ENCODE measurements around the gene ST3GAL3. TPM values are rescaled to one million over a fixed set of nuclear protein-coding genes. Genes with fewer than 3 reads are reported as not detected.

Gene ST3GAL3
- polyA plus RNA-seq, 1 donor (not counting 4 experiments of a cell fraction or from before 2014, with no cell fraction given): 10.0 TPM

DNA sequence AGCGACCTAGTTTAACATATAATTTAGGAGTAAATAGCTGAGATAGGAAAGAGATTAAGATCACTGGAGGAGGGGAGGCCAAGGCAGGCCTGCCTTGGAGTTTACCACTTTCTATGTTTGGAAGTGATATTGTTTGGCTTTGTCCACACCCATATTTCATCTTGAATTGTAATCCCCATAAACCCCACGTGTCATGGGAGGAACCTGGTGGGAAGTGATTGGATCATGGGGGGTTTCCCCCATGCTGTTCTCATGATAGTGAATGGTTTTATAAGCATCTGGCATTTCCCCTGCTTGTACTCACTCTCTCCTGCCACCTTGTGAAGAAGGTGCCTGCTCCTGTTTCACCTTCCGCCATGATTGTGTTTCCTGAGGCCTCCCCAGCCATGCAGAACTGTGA, 168.0 kb downstream of the ST3GAL3 start:
- FAIRE-seq (no peak), DNase-seq (ENCODE audit: low read depth, low spot score) (no peak)
- no peak overlapping the region for H3K27ac ChIP-seq (ENCODE audit: control insufficient read depth, insufficient read depth, low read length)
- no peak overlapping the region for H3K9ac ChIP-seq (ENCODE audit: control insufficient read depth, extremely low read depth, insufficient read depth, low read length)
- no peak for TF ChIP-seq EZH2 (IDR thresholded peaks at IDR 0.05; ENCODE audit: low read length)
- TF ChIP-seq, protein P1, sequence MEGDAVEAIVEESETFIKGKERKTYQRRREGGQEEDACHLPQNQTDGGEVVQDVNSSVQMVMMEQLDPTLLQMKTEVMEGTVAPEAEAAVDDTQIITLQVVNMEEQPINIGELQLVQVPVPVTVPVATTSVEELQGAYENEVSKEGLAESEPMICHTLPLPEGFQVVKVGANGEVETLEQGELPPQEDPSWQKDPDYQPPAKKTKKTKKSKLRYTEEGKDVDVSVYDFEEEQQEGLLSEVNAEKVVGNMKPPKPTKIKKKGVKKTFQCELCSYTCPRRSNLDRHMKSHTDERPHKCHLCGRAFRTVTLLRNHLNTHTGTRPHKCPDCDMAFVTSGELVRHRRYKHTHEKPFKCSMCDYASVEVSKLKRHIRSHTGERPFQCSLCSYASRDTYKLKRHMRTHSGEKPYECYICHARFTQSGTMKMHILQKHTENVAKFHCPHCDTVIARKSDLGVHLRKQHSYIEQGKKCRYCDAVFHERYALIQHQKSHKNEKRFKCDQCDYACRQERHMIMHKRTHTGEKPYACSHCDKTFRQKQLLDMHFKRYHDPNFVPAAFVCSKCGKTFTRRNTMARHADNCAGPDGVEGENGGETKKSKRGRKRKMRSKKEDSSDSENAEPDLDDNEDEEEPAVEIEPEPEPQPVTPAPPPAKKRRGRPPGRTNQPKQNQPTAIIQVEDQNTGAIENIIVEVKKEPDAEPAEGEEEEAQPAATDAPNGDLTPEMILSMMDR (optimal IDR thresholded peaks at IDR 0.05 in 1 of 3, IDR thresholded peaks at IDR 0.05 in 1 of 3, conservative IDR thresholded peaks at IDR 0.05 in 1 of 3; ENCODE audit: extremely low read depth in 1 of 3, insufficient read depth in 2 of 3, low read length in 3 of 3): no peak
- no peak overlapping the region for H2AFZ ChIP-seq (ENCODE audit: control insufficient read depth, low read length)
- H3K4me3 ChIP-seq (ENCODE audit: control insufficient read depth in 2 of 3, extremely low read depth in 1 of 3, insufficient read depth in 2 of 3, low read depth in 1 of 3, low read length in 3 of 3): no peak overlapping the region
- H4K20me1 ChIP-seq (ENCODE audit: control insufficient read depth, extremely low read depth, insufficient read depth, low read length): no peaks in the 10 kb centered on the region
- H3K27me3 ChIP-seq (ENCODE audit: control insufficient read depth, extremely low read depth, insufficient read depth, low read length): no peaks in the 10 kb centered on the region
- H3K4me1 ChIP-seq (ENCODE audit: control insufficient read depth, extremely low read depth, insufficient read depth, low read length): peaks cover 30% of the 10 kb centered on the region
- H3K4me2 ChIP-seq (ENCODE audit: control insufficient read depth, extremely low read depth, insufficient read depth, low read depth, low read length): no peak overlapping the region
- H3K9me1 ChIP-seq (ENCODE audit: control insufficient read depth, extremely low read depth, insufficient read depth, low read length): no peaks in the 10 kb centered on the region
- H3K79me2 ChIP-seq (ENCODE audit: control insufficient read depth, insufficient read depth, low read length): no peaks in the 10 kb centered on the region
- H3K9me3 ChIP-seq (ENCODE audit: control insufficient read depth, low read depth, low read length): no peaks in the 10 kb centered on the region
- no peaks in the 10 kb centered on the region for H3K36me3 ChIP-seq (ENCODE audit: control insufficient read depth in 2 of 2, extremely low read depth in 1 of 2, insufficient read depth in 2 of 2, low read length in 2 of 2)
- dilution Hi-C loops (cut with MboI; ENCODE audit: extremely low pct_ligation_motif_present, low sequenced_read_pairs): no loop called here

DNA sequence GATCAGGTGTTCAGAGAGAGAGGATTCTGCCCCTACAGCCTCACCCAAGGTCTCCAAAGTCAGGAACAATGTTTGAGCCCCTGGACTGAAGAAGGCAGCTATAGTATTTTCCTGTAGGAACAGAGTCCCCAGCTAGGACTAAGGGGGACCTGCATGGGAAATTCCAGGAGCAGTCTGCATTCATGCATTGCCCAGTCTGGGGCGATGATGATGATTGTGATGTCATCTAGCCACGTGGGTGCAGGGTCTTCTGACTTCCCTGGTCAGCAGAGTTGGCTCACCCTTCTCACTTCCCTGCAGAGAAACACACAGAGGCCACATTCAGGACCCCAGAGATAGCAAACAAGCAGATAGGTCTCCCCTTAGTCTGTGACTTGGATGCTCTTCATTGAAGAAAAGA, 169.8 kb downstream of the ST3GAL3 start:
- FAIRE-seq (no peak), DNase-seq (ENCODE audit: low read depth, low spot score) (no peak)
- TF ChIP-seq, protein P1 (optimal IDR thresholded peaks at IDR 0.05 in 1 of 3, IDR thresholded peaks at IDR 0.05 in 1 of 3, conservative IDR thresholded peaks at IDR 0.05 in 1 of 3; ENCODE audit: extremely low read depth in 1 of 3, insufficient read depth in 2 of 3, low read length in 3 of 3): no peak
- no peak for TF ChIP-seq EZH2 (IDR thresholded peaks at IDR 0.05; ENCODE audit: low read length)
- Histone ChIP-seq H3K27me3 (ENCODE audit: control insufficient read depth, extremely low read depth, insufficient read depth, low read length) (no peaks in the 10 kb centered on the region), H3K79me2 (ENCODE audit: control insufficient read depth, insufficient read depth, low read length) (no peaks in the 10 kb centered on the region), H3K4me1 (ENCODE audit: control insufficient read depth, extremely low read depth, insufficient read depth, low read length) (peaks cover 30% of the 10 kb centered on the region), H3K4me3 (ENCODE audit: control insufficient read depth in 2 of 3, extremely low read depth in 1 of 3, insufficient read depth in 2 of 3, low read depth in 1 of 3, low read length in 3 of 3) (no peak overlapping the region), H3K27ac (ENCODE audit: control insufficient read depth, insufficient read depth, low read length) (no peak overlapping the region), H3K9me1 (ENCODE audit: control insufficient read depth, extremely low read depth, insufficient read depth, low read length) (no peaks in the 10 kb centered on the region), H3K9ac (ENCODE audit: control insufficient read depth, extremely low read depth, insufficient read depth, low read length) (no peak overlapping the region), H4K20me1 (ENCODE audit: control insufficient read depth, extremely low read depth, insufficient read depth, low read length) (no peaks in the 10 kb centered on the region), H3K4me2 (ENCODE audit: control insufficient read depth, extremely low read depth, insufficient read depth, low read depth, low read length) (no peak overlapping the region), H2AFZ (ENCODE audit: control insufficient read depth, low read length) (no peak overlapping the region), H3K36me3 (ENCODE audit: control insufficient read depth in 2 of 2, extremely low read depth in 1 of 2, insufficient read depth in 2 of 2, low read length in 2 of 2) (no peaks in the 10 kb centered on the region), H3K9me3 (ENCODE audit: control insufficient read depth, low read depth, low read length) (no peaks in the 10 kb centered on the region)
- dilution Hi-C loops (cut with MboI; ENCODE audit: extremely low pct_ligation_motif_present, low sequenced_read_pairs): no loop called here

Data from keratinocyte (primary cell).